Germinal center (tissue), 1 donor: Measurements from ENCODE around the gene PARD6G.

Source experiments
- DNase-seq: peaks from one replicate; pipeline ENCODE4 v3.0.0; 2012; ENCODE audit warnings: mixed read lengths, low spot score

PARD6G gene

DNA sequence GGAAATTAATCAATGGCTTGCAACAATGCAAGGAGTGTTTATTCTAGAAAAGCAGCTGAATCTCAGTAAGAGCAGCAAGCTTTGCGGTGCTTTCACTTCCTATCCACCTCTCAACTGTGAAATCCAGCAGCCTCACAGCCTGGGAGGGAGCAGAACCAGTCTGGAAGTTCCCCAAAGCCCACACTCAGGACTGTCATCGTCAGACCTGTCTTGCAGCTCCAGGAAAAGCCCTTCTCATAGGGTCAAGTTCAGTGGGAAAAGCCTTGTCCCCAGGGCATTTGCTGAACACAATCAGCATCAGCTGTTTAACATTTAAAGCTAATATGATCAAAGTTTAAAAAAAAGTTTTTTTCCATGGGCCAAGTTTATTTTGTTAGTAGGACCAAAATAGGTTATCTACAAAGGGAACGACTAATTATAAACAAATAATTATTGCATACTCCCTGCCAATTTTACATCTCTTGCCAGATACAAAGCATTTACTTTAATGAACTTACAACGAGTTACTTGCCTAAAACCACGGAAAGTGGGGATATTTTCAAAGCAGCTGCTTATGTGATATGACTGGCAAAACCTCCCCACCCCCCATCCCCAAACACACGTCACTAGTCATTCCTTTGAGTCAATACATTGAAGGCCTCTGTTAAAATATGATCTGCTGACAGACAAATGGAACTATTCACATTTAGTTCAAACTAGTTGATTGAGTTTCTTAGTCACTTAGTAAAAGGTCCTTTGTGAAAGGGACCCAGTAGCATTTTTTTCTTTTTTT lies 36.8 kb downstream of the PARD6G start:
- no peak for DNase-seq

GRCh38 chr18:80208620-80209019 lies 38.7 kb downstream of the PARD6G start:
- no peak for DNase-seq

DNA sequence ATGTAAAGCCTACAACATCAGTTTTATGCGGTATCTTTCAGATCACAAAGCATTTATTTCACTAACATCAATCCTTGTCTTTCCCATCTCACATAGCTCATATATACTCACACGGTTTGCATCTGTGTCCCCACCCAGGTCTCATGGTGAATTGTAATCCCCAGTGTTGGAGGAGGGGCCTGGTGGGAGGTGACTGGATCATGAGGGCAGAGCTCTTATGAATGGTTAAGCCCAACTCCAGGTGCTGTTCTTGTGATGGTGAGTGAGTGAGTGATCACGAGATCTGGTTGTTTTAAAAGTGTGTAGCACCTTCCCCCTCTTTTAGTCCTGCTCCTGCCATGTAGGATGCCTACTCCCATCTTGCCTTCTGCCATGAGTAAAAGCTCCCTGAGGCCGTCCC lies 42.0 kb downstream of the PARD6G start:
- no peak for DNase-seq

DNA sequence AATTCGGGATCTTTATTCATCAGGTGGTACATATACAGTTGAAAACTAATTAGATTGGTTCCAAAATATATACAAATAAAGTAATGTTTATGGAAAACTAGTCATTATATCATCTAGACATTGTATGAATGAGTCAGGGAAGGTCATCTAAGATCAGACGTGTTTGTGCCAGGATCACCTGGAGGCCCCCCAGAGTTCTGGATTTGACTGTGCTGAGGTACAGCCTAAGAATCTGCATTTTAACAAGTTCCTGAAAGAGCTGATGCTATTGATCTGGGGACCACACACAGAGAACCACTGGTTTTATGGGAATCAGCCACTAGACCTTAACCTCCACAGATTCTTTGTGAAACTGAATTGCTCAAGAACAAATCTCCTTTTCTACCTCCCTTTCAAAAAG lies 43.2 kb downstream of the PARD6G start:
- no peak for DNase-seq

GRCh38 chr18:80203249-80203648 lies 44.1 kb downstream of the PARD6G start:
- no peak for DNase-seq

- no peak for DNase-seq
Measured at GRCh38 chr18:80202264-80202998, 44.9 kb downstream of the PARD6G start.

- no peak for DNase-seq
Measured at GRCh38 chr18:80201739-80202138, 45.6 kb downstream of the PARD6G start.

DNA sequence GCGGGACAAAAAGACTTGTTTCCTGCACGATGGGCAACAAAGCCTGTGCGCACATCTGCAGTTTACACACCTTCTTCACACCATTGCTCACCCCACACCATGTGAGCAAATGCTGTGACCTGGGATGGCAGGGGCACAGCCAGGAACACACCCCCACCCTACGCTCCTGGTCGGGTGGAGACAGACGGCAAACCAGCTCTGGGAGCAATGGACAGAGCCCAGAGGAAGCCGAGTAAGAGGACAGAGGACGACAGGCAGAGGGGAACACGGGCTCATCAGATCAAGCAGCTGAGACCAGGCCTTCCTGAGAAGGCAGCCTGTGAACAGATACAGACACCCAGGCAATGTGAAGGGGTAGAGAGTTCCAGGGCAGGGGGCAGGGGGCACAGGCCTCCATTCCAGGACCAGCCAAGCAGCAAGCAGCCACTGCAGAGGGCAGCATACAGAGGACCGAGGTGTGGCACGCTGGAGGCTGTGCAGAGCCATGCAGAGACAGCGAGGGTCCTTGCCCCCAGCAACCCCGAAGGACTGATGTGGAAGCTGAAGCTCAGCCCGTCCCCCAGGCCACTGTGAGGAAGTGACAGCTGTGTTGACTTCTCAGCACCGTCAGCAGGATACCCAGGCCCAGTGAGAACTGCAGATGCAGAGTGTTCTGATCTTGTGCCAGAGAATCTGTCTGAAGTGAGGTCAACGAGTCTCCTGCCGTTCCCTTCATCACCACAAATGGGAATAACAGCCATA lies 46.2 kb downstream of the PARD6G start:
- no peak for DNase-seq

DNA sequence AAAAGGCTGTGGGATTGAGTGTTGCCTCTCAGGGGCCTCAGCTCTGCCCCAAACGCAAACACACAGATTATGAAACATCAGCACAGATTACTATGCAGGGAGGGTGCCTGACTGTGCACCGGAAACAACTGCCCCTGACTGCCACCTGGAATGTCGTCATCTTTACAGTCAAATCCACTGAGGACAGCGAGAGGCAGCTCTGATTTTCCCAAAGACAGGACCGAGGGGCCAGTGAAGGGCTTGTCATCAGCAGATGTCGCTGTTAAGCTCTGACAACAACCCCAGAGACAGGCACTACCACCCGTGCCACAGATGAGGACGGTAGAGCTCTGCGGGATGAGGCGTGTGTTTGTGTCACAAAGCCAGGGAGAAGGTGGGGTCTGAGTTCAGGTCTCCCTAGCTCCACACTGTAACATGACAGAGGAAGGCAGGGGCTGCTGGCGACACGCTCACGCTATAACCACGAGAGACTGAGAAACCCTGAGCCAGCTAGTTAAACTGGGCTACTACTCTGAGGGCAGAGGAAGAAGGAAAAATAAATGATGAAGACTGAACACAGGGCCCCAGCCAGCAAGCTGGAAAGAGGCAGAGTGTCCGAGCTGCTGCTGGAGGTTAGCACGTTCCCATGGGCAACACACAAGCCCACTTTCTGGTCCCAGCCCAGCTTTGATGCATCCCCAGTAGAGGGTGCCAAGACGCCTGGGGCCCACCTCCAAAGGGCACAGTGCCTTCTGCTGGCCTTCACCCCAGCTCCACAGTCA lies 47.0 kb downstream of the PARD6G start:
- DNase-seq: no peak

GRCh38 chr18:80198994-80199748 lies 48.1 kb downstream of the PARD6G start:
- no peak for DNase-seq

GRCh38 chr18:80198391-80198790 lies 48.9 kb downstream of the PARD6G start:
- DNase-seq: no peak

DNA sequence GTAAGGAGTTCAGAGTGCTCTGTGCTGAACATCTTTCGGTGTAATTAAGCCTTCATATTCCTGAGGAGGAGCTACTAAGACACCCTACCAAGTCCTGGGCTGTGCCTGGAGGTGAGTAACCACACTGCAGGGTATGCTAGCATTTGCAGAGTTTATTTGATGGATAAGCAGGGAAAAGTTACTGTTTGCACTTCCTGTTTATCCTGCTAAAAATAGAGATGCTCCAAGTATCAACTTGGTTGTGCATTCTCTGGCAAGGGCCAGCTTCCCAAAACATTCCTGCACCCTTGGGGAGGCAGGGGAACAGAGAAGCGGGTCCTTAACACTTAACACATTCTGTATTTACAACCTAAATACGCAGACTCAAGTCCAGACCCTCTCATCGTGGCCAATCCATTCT lies 49.8 kb downstream of the PARD6G start:
- DNase-seq: no peak

DNA sequence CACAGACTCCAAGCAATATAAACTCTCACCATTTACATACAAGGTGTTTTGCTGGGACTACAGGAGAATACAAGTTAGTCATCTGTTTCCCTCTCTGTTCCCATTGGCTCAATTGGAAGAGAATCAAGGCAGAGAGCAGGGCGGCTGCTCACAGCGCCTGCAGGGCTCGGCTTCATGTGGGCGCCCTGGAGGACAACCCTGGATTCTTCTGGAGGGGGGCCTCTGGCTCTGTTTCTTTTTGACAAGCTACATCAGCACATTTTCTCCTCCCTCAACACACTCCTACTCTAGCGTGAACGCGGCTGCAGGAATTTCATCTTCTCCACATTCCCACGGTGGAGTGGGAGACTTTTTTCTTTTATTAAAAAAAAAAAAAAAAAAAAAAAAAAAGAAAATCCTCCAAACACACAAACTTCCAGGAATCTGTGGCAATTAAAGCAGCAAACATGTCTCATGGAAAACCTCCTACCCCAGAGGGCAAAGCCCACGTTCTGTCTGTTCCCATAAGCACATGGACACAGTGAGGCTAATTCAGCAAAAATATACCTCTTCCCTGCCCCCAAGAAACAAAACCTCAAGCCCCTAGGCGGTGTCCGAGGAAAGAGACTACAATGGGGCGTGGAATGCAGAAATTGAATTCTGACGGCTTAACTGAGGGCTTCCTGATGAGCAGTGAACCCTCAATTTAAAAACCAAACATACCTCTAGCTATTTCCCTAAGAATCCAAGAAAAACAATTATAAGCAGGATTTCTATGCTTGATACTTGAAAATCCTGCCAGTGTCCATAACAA lies 50.6 kb downstream of the PARD6G start:
- no peak for DNase-seq

DNA sequence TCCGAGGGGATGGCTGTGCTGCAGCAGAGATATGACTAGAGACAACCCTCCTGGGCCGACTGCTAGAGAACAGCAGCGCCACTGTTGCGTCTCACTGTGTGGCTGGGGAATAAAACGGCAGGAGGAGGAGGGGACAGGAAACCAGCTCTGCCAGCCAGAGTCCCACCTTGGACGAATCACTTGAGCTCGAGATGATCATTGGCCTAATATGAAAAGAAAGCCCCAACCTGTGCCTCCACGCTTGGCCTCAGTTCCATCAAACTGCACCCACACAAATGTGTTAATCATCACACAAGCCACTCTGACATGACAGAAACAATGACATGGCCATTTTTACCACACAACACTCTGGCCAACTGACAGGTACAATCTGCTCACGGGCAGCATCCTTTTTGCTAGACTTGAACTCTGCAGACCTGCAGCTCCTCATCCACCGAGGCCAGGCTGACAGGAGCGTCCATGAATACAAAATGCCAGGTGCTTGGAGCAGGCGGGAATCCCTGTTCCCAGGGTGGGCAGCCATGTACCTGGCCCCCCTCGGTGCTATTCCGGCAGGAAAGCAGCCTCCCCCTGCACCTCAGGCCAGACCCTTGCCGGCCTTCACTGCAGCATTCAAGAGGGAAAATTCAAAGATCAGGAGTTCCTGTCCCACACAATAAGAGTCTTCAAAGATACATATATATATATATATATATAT lies 52.3 kb downstream of the PARD6G start:
- no peak for DNase-seq

DNA sequence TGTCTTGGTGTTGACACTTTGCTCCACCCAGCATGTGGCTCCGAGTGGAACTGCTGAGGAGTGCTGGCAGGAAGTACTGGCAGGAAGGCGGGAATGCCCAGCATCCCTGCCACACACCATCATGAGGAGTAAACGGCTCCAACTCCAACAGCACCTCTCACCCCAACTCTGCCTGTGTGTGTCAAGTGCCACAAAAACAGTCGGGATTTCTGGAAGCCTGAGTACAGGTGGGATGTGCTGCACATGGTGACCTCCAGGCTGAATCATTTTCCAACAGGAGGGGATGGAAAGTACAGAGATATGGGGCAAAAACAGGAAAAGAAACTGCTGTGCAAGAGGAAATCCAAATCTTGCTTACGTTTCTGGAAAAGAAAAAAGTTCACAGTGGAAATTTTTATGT lies 53.6 kb downstream of the PARD6G start:
- DNase-seq: no peak

DNA sequence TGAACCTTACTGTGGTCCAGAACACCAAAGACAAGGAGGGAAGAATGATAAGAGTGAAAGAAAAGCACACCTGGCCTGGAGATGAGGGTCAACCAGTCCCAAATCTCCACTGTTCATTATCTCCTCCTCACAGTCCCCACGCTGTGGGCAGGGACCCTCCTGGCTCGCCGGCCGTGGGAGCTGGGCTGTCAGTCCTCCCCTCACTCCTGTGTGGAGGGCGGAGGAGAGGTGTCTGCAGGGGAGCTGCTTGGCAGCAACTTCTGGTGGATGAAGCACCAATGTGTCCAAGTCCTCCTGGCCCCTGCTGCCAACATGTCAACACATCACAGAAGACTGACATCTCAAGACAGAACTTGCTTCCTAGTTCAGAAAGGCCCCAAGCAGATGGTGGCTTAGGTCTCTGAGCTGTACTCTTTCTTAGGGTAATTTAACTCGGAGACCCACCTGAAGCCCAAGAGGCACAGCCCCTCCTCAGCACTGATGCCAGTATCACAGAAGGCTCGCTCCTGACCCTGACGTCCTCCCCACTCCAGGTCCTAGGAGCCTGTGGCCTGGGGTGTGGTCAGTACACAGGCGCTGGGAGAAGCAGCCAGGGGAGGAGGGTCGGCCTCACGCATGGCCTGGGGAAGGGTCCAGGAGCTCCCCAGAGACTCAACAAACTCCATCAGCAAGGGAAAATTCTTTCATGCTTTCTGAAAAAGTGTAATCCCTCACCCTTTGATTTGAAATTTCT lies 54.5 kb downstream of the PARD6G start:
- DNase-seq: no peak

- no peak for DNase-seq
Measured at GRCh38 chr18:80191907-80192652, 55.2 kb downstream of the PARD6G start.

DNA sequence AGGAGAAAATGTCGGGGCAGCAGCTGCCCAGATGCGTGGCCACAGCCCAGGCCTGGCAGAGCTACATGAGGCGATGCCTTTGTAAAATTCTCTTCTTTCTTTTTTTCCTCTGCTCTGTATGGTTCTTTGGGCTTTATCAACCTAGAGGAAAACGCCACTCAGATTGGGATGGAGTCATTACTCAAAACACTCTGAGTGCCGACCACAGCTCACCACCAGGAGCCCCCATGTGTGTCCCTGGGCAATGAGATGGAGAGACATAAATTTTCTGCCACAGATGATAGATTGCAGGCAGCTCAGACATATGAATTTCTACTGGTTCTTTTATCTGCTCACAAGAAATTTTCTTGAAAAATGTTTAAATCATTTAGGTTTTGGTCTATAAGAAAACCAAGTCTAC lies 56.0 kb downstream of the PARD6G start:
- DNase-seq: no peak

DNA sequence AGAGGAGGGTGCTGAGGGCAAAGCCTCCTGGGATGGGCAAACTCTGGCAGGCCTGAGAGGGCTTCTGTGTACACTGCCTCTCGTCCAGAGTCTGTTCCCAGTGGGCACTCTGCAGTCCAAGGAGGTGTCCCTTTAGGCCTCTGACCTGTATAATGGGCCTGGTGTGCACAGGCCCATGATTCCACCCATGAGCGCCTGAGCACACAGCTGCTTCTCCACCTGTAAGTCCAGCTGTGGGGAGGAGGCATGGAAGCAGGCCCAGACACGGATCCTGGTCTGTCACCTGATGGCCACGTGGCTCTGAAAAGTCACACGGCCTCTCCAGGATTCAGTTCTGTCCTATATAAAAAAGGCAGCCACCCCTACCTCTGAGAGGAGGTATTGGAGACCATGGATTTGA lies 57.0 kb downstream of the PARD6G start:
- DNase-seq: no peak
